PC-3 (cell line): ENCODE results near the gene ABHD15. TPM values are rescaled to one million over a fixed set of nuclear protein-coding genes. Genes with fewer than 3 reads are reported as not detected.

Experiments used
- ATAC-seq: fragments of 200-7000 bp; cut with Tn5 transposase; 2 replicates; pipeline ENCODE4 v1.9.1; 2020; ENCODE audit warnings: mild to moderate bottlenecking, moderate library complexity
- BruUV-seq: library from RNA; stranded (reverse); fragments of 400-500 nt; replicated peaks from 2 replicates; lab custom pipeline; 2021; lab: Mats Ljungman, UMichigan
- CTCF ChIA-PET: fragments of 300-600 bp; sonication (Branson Sonifier 250); formaldehyde crosslinking; loops from one replicate; lab custom pipeline; 2022; ENCODE audit warnings: antibody characterized with exemption; lab: Charles Lee
- POLR2A ChIA-PET: fragments of 300-600 bp; sonication (Branson Sonifier 250); formaldehyde crosslinking; loops from one replicate; lab custom pipeline; 2022; ENCODE audit warnings: antibody characterized with exemption; ENCODE audit not compliant: unreplicated experiment; lab: Charles Lee
- DNase-seq: peaks from one replicate; pipeline ENCODE4 v3.0.0-alpha.2; 2015
- H2AFZ ChIP-seq: fragments of 300-600 bp; sonication (generic); 2 replicates; pipeline ENCODE4 v1.6.0; 2016; ENCODE audit warnings: antibody characterized with exemption, low read length
- H3F3A ChIP-seq: fragments of 300-600 bp; sonication (generic); one replicate; pipeline ENCODE4 v1.6.0; 2017; ENCODE audit warnings: antibody characterized with exemption, low read length, control low read depth, mild to moderate bottlenecking; ENCODE audit not compliant: unreplicated experiment
- H3K27ac ChIP-seq: fragments of 300-600 bp; sonication (generic); 2 replicates; pipeline ENCODE4 v1.5.1; 2016; ENCODE audit warnings: mild to moderate bottlenecking, low read length
- H3K27me3 ChIP-seq: fragments of 300-600 bp; sonication (generic); 2 replicates; pipeline ENCODE4 v1.6.1; 2016; ENCODE audit warnings: low read length, mixed read lengths
- H3K36me3 ChIP-seq: fragments of 300-600 bp; sonication (generic); 2 replicates; pipeline ENCODE4 v1.6.1; 2016; ENCODE audit warnings: low read depth, mixed run types, low read length, mixed read lengths
- H3K4me1 ChIP-seq: fragments of 300-600 bp; sonication (generic); 2 replicates; pipeline ENCODE4 v1.5.1; 2016; ENCODE audit warnings: low read length; ENCODE audit not compliant: insufficient read depth
- H3K4me2 ChIP-seq: fragments of 300-600 bp; sonication (generic); 2 replicates; pipeline ENCODE4 v1.6.0; 2016; ENCODE audit warnings: low read length
- H3K4me3 ChIP-seq: fragments of 300-600 bp; sonication (generic); 2 replicates; pipeline ENCODE4 v1.5.1; 2016; ENCODE audit warnings: mild to moderate bottlenecking, low read length, mixed read lengths
- H3K79me2 ChIP-seq: fragments of 300-600 bp; sonication (generic); 2 replicates; pipeline ENCODE4 v1.6.1; 2017; ENCODE audit warnings: low read length, mixed read lengths
- H3K9ac ChIP-seq: fragments of 300-600 bp; sonication (generic); 2 replicates; pipeline ENCODE4 v1.6.0; 2016; ENCODE audit warnings: mild to moderate bottlenecking, low read length
- H3K9me2 ChIP-seq: fragments of 300-600 bp; sonication (generic); replicated peaks from 2 replicates; pipeline ENCODE4 v1.6.1; 2016; ENCODE audit warnings: mixed run types, low read length, mixed read lengths
- H3K9me3 ChIP-seq: fragments of 300-600 bp; sonication (generic); 2 replicates; pipeline ENCODE4 v1.6.1; 2016; ENCODE audit warnings: low read length, mixed read lengths
- H4K20me1 ChIP-seq: fragments of 300-600 bp; sonication (generic); 2 replicates; pipeline ENCODE4 v1.6.1; 2016; ENCODE audit warnings: low read length, mixed read lengths
- CTCF ChIP-seq: fragments of 300-600 bp; sonication (generic); conservative IDR thresholded peaks from 2 replicates; pipeline ENCODE4 v1.5.1; 2017; ENCODE audit warnings: antibody characterized with exemption, low read depth, mild to moderate bottlenecking, low read length
- EZH2 ChIP-seq: fragments of 300-600 bp; sonication (generic); IDR thresholded peaks from one replicate; pipeline ENCODE4 v1.6.1; 2017; ENCODE audit warnings: antibody characterized with exemption, mild to moderate bottlenecking, low read length; ENCODE audit not compliant: unreplicated experiment
- EZH2phosphoT487 ChIP-seq: fragments of 300-600 bp; sonication (generic); IDR thresholded peaks from 2 replicates; pipeline ENCODE4 v1.6.1; 2018; ENCODE audit warnings: mild to moderate bottlenecking, antibody characterized with exemption, low read length, borderline replicate concordance
- intact Hi-C: fragments of 100-400 bp; cut with micrococcal nuclease; formaldehyde crosslinking; loops from 2 replicates; pipeline ENCODE4 v1.9.0; 2023
- total RNA-seq: library from RNA; depleted of rRNA; stranded (reverse); fragments of >200 nt; gene quantifications from 2 replicates; pipeline ENCODE4 v1.2.3, GENCODE V29; 2014

ABHD15 gene
- total RNA-seq, 1 experiment from 2014 or later: 6.3 TPM

- DNase-seq (no peak), ATAC-seq (no peak)
- peaks cover 40% of the 10 kb centered on the region for H3K79me2 ChIP-seq
- no peaks in the 10 kb centered on the region for H3K27me3 ChIP-seq
- no TSS peak for BruUV-seq
- H2AFZ ChIP-seq: no peak overlapping the region
- H3K4me2 ChIP-seq: no peak overlapping the region
- H3K27ac ChIP-seq: no peak overlapping the region
- no peaks in the 10 kb centered on the region for H3F3A ChIP-seq
- H3K9me2 ChIP-seq: no peaks in the 10 kb centered on the region
- intact Hi-C loops: no loop called here
- no peaks in the 10 kb centered on the region for H3K36me3 ChIP-seq
- no peak overlapping the region for H3K4me3 ChIP-seq
- TF ChIP-seq EZH2phosphoT487 (no peak), CTCF (no peak), EZH2 (no peak)
- CTCF ChIA-PET: no interaction called here
- H3K9ac ChIP-seq: no peak overlapping the region
- no peaks in the 10 kb centered on the region for H3K9me3 ChIP-seq
- POLR2A ChIA-PET: no interaction called here
- peaks cover 8% of the 10 kb centered on the region for H3K4me1 ChIP-seq
- H4K20me1 ChIP-seq: no peaks in the 10 kb centered on the region
Measured at GRCh38 chr17:29584452-29585079, 17.7 kb upstream of the ABHD15 start.

GRCh38 chr17:29583324-29584248, 16.7 kb upstream of the ABHD15 start:
- no TSS peak for BruUV-seq
- H3K4me3 ChIP-seq: no peak overlapping the region
- H3K9me3 ChIP-seq: no peaks in the 10 kb centered on the region
- no peak for TF ChIP-seq EZH2
- no peak for TF ChIP-seq EZH2phosphoT487
- no peak for TF ChIP-seq CTCF
- DNase-seq: no peak
- H3K79me2 ChIP-seq: peaks cover 36% of the 10 kb centered on the region
- ATAC-seq: no peak
- intact Hi-C loops: no loop called here
- CTCF ChIA-PET: interaction anchor here (0.6 kb wide), 1 partner anchor 17 kb away, joined by 3 read pairs; the partner anchor contains the start of gene ABHD15
- POLR2A ChIA-PET: no interaction called here
- peaks cover 8% of the 10 kb centered on the region for H3K4me1 ChIP-seq
- H3K27ac ChIP-seq: no peak overlapping the region
- no peaks in the 10 kb centered on the region for H3K27me3 ChIP-seq
- no peaks in the 10 kb centered on the region for H4K20me1 ChIP-seq
- H3K4me2 ChIP-seq: no peak overlapping the region
- no peak overlapping the region for H2AFZ ChIP-seq
- no peak overlapping the region for H3K9ac ChIP-seq
- no peaks in the 10 kb centered on the region for H3K9me2 ChIP-seq
- H3F3A ChIP-seq: no peaks in the 10 kb centered on the region
- no peaks in the 10 kb centered on the region for H3K36me3 ChIP-seq
